Astrocyte of the hippocampus (primary cell): ENCODE results near the gene MUC20.
"Not testable (repeated sequence)": the region's sequence is repeated elsewhere in the genome, so short reads cannot be mapped to it uniquely, and the experiment has no call there.

ENCODE experiments used
- DNase-seq: peaks from one replicate; pipeline ENCODE4 v3.0.0; 2011; ENCODE audit warnings: low read depth, low spot score

MUC20 gene, protein sequence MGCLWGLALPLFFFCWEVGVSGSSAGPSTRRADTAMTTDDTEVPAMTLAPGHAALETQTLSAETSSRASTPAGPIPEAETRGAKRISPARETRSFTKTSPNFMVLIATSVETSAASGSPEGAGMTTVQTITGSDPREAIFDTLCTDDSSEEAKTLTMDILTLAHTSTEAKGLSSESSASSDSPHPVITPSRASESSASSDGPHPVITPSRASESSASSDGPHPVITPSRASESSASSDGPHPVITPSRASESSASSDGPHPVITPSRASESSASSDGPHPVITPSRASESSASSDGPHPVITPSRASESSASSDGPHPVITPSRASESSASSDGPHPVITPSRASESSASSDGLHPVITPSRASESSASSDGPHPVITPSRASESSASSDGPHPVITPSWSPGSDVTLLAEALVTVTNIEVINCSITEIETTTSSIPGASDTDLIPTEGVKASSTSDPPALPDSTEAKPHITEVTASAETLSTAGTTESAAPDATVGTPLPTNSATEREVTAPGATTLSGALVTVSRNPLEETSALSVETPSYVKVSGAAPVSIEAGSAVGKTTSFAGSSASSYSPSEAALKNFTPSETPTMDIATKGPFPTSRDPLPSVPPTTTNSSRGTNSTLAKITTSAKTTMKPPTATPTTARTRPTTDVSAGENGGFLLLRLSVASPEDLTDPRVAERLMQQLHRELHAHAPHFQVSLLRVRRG

GRCh38 chr3:195720831-195721506 is at the start of gene MUC20:
MUC20 (plus strand) TSS chr3:195720978; CDS start chr3:195721008, 30 bp downstream.
- not testable (repeated sequence) for DNase-seq

- not testable (repeated sequence) for DNase-seq
Observed at GRCh38 chr3:195671283-195671682, 49.5 kb upstream of the MUC20 start.

GRCh38 chr3:195673711-195674110 is 47.1 kb upstream of the MUC20 start:
- DNase-seq, result not testable (repeated sequence)

- not testable (repeated sequence) for DNase-seq
Observed at GRCh38 chr3:195678391-195679015, 42.3 kb upstream of the MUC20 start.

- not testable (repeated sequence) for DNase-seq
Observed at GRCh38 chr3:195680690-195681089, 40.1 kb upstream of the MUC20 start.

DNA sequence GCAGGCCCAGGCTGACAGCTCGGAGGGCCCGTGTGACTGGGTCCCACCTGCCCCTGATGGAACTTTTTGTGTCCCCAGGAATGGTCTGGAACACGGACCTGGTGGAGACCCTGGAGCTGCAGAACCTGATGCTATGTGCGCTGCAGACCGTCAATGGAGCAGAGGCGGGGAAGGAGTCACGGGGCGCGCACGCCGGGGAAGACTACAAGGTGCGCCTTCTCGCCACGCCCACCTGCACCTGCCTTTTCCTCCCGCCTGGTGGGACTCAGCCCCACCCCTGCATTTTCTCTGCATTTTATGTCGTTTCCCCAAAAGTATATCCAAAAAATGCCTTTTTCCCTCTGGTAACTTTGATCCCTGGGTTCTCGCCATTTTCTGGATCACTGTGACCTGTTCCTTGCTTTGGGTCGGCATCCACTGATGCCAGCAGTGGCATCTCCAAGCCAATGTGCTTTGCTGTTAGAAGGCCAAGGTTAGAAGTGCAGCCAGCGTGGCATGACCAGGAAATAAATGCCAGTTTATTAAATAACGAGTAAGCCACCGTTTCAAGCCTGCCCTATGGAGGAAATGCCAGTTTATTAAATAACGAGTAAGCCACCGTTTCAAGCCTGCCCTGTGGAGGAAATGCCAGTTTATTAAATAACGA is 39.2 kb upstream of the MUC20 start:
- DNase-seq, result not testable (repeated sequence)

DNA sequence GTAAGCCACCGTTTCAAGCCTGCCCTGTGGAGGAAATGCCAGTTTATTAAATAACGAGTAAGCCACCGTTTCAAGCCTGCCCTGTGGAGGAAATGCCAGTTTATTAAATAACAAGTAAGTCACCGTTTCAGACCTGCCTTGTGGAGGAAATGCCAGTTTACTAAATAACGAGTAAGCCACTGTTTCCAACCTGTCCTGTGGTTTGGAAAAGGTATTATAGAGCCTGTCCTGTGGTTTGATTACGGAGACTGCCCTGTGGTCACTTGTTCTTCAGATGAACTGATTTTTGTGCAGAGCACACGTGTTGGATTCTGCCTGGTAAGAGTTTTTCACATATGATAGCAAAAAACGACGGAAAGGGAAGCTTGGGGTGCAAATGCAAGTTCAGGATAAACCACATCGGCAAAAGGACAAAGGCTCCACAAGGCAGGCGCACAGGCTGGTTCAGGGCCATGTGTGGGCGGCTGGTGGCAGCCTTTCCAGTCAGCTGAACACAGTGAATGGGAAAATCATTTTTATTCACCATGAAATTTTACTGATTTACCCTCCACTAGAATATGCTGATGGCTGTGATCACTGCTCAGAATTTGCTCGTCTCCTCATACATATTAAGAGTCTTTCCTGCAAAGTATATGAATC is 38.6 kb upstream of the MUC20 start:
- not testable (repeated sequence) for DNase-seq

- not testable (repeated sequence) for DNase-seq
Observed at GRCh38 chr3:195683722-195684526, 36.9 kb upstream of the MUC20 start.

- DNase-seq, result not testable (repeated sequence)
Observed at GRCh38 chr3:195684527-195685257, 36.1 kb upstream of the MUC20 start.

- DNase-seq, result not testable (repeated sequence)
Observed at GRCh38 chr3:195686537-195687208, 34.1 kb upstream of the MUC20 start.

DNA sequence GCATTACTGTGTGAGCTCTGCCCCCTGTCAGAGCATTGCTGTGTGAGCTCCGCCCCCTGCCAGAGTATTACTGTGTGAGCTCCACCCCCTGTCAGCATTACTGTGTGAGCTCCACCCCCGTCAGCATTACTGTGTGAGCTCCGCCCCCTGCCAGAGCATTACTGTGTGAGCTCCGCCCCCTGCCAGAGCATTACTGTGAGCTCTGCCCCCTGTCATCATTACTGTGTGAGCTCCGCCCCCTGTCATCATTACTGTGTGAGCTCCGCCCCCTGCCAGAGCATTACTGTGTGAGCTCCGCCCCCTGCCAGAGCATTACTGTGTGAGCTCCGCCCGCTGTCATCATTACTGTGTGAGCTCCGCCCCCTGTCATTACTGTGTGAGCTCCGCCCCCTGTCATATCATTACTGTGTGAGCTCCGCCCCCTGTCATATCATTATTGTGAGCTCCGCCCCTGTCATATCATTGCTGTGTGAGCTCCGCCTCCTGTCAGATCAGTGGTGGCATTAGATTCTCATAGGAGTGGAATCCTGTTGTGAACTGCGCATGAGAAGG is 33.5 kb upstream of the MUC20 start:
- not testable (repeated sequence) for DNase-seq

DNA sequence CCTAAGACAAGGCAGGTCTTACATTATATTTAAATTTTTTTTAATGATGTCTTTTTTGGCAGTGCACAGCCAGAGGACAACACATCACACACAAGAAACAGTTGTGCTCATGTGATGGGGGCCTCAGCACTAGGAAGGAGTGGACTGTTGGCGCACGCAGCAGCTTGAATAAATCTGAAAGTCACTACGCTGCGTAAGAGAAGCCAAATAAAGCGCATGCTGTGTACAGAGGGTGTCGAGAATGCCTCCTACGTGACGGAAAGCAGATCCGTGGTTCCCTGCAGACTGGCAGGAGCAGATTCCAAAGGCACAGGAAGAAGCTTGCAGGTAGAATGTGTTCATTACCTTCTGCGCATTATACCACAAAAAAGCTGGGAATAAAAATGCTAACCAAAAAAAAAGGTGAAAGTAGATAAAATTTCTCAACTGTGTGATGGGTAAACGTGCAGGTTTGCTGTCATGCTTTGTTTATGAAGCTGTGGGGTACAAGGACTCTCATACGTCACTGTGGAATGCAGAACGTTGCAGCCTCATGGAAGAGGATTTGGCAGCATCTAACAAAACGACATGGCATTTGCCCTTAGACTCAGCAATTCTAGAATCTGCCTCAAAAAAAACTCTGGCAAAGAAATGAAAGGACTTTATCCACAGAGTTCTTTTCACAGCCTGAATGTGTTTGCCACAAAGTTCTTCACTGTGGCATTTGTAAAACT is 32.2 kb upstream of the MUC20 start:
- DNase-seq, result peak; percentile 56

GRCh38 chr3:195689184-195690070 is 31.4 kb upstream of the MUC20 start:
- DNase-seq, result not testable (repeated sequence)

GRCh38 chr3:195690951-195691350 is 29.8 kb upstream of the MUC20 start:
- DNase-seq, result no peak

GRCh38 chr3:195691596-195692353 is 29.0 kb upstream of the MUC20 start:
- not testable (repeated sequence) for DNase-seq

DNA sequence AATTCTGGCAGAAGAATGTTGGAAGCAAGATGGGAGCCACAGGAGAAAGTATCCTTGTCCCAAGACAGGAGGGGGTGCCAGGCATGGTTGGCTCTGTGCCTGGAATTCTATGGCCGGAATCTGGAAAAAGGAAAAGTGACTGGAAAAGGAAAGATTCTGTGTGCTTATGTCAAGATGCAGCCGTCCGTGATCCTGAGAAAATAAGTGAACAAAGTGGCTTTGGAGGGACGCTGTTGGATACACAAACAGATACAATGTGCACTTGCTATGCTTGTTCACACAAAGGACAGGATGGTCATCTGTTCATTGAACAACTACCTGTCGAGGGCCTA is 28.5 kb upstream of the MUC20 start:
- DNase-seq, result no peak
